Tibial nerve (tissue), 4 donors: ENCODE results near the gene TNFRSF21.

ENCODE experiments used
- CTCF ChIP-seq, 5 experiments: fragments of 200-600 bp in 3 of 5; fragments of 450-650 bp in 2 of 5; sonication (generic) in 3 of 5; IDR thresholded peaks; one replicate each; pipeline ENCODE4 v1.5.1; 2016 to 2019; ENCODE audit warnings: antibody characterized with exemption in 5 of 5, mild to moderate bottlenecking in 3 of 5, moderate library complexity in 2 of 5
- EP300 ChIP-seq, 2 donors: sonication (generic); formaldehyde crosslinking; IDR thresholded peaks; one replicate each; pipeline ENCODE4 v1.6.1; 2017; ENCODE audit warnings: antibody characterized with exemption in 2 of 2, mild to moderate bottlenecking in 1 of 2

DNA sequence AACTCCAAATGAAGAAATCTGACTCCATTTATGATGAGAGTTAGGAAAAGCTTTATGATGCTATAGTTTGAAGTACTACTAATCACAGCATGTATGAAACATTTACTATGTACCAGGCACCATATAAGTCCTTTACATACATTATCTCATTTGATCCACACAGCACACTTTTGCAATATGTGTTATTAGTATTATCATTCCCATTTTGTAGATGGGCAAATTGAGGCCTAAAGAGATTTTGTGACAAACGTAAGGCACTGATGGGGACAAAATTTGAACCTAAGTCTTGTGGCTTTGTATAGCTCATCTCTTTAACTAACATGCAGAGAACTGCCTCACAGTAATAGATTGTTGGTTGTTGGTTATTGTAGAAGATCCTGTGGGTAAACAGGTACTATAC lies 14.2 kb upstream of the TNFRSF21 start:
- TF ChIP-seq EP300 (IDR thresholded peaks at IDR 0.05), result no peak
- no peak for TF ChIP-seq CTCF (IDR thresholded peaks at IDR 0.05)
